ENCODE measurements around the gene ARHGEF33. TPM values are rescaled to one million over a fixed set of nuclear protein-coding genes. Genes with fewer than 3 reads are reported as not detected.

The ARHGEF33 gene
- total RNA-seq, 2 experiments from 2014 or later: 0.09 to 0.39 TPM

GRCh38 chr2:38876407-38876806 is 13.3 kb upstream of the ARHGEF33 start:
- Mint-ChIP-seq H3K9me3 (ENCODE audit: low read depth) (peaks cover 6% of the 10 kb centered on the region), H3K27ac (peak overlapping the region; percentile 90), H3K4me3 (peak overlapping the region; percentile 98), H3K27me3 (no peaks in the 10 kb centered on the region), H3K36me3 (ENCODE audit: low read depth) (peaks cover 10% of the 10 kb centered on the region), H3K4me1 (peaks cover 18% of the 10 kb centered on the region)
- DNase-seq (no peak), ATAC-seq (no peak)
- ChIA-PET CTCF (interaction anchor here (0.5 to 1.3 kb wide), 5 partner anchors 20 to 353 kb away, joined by 3 read pairs; no protein-coding TSS in a partner anchor), POLR2A (interaction anchor here (1.1 kb wide), 1 partner anchor 125 kb away, joined by 9 read pairs; the partner anchor contains the start of gene SRSF7)
- intact Hi-C loops (cut with DNase I, micrococcal nuclease): loop anchor here (2.0 kb wide), 2 partner anchors 98 to 244 kb away; partner anchors contain the start of genes GEMIN6 (in 1 of the 2) and SOS1 (in 1 of the 2)

GRCh38 chr2:38886063-38886462 is 3.6 kb upstream of the ARHGEF33 start:
- no peak overlapping the region for H3K27ac Mint-ChIP-seq
- ATAC-seq (no peak), DNase-seq (no peak)
- no peaks in the 10 kb centered on the region for H3K9me3 Mint-ChIP-seq (ENCODE audit: low read depth)
- POLR2A ChIA-PET: no interaction called here
- H3K36me3 Mint-ChIP-seq (ENCODE audit: low read depth): no peaks in the 10 kb centered on the region
- no peak overlapping the region for H3K4me3 Mint-ChIP-seq
- no peaks in the 10 kb centered on the region for H3K27me3 Mint-ChIP-seq
- CTCF ChIA-PET: no interaction called here
- no peaks in the 10 kb centered on the region for H3K4me1 Mint-ChIP-seq
- intact Hi-C loops (cut with DNase I, micrococcal nuclease): no loop called here

GRCh38 chr2:38887347-38887746 is 2.3 kb upstream of the ARHGEF33 start:
- Mint-ChIP-seq H3K36me3 (ENCODE audit: low read depth) (no peaks in the 10 kb centered on the region), H3K4me3 (no peak overlapping the region), H3K9me3 (ENCODE audit: low read depth) (no peaks in the 10 kb centered on the region), H3K27ac (no peak overlapping the region), H3K27me3 (no peaks in the 10 kb centered on the region), H3K4me1 (no peaks in the 10 kb centered on the region)
- CTCF ChIA-PET: interaction anchor here (0.7 kb wide), 1 partner anchor 201 kb away, joined by 3 read pairs; no protein-coding TSS in a partner anchor
- POLR2A ChIA-PET: no interaction called here
- no peak for ATAC-seq
- intact Hi-C loops (cut with DNase I, micrococcal nuclease): no loop called here
- DNase-seq: no peak

- CTCF ChIA-PET: interaction anchor here (0.7 kb wide), 1 partner anchor 200 kb away, joined by 3 read pairs; no protein-coding TSS in a partner anchor
- Mint-ChIP-seq H3K9me3 (ENCODE audit: low read depth) (no peaks in the 10 kb centered on the region), H3K27me3 (no peaks in the 10 kb centered on the region), H3K27ac (no peak overlapping the region), H3K4me3 (no peak overlapping the region), H3K36me3 (ENCODE audit: low read depth) (no peaks in the 10 kb centered on the region), H3K4me1 (peaks cover 2% of the 10 kb centered on the region)
- POLR2A ChIA-PET: no interaction called here
- no peak for DNase-seq
- no peak for ATAC-seq
- intact Hi-C loops (cut with DNase I, micrococcal nuclease): no loop called here
Measured at GRCh38 chr2:38887902-38888554, 1.6 kb upstream of the ARHGEF33 start.

GRCh38 chr2:38889045-38889444 is 630 bp upstream of the ARHGEF33 start:
- ATAC-seq: no peak
- Mint-ChIP-seq H3K4me1 (peaks cover 2% of the 10 kb centered on the region), H3K4me3 (no peak overlapping the region), H3K36me3 (ENCODE audit: low read depth) (no peaks in the 10 kb centered on the region), H3K27me3 (no peaks in the 10 kb centered on the region), H3K9me3 (ENCODE audit: low read depth) (no peaks in the 10 kb centered on the region), H3K27ac (no peak overlapping the region)
- ChIA-PET CTCF (no interaction called here), POLR2A (no interaction called here)
- intact Hi-C loops (cut with DNase I, micrococcal nuclease): no loop called here
- no peak for DNase-seq

- ChIA-PET CTCF (no interaction called here), POLR2A (interaction anchor here (0.6 kb wide), 1 partner anchor 67 kb away, joined by 3 read pairs; no protein-coding TSS in a partner anchor)
- Mint-ChIP-seq H3K36me3 (ENCODE audit: low read depth) (no peaks in the 10 kb centered on the region), H3K27ac (no peak overlapping the region), H3K4me1 (peaks cover 2% of the 10 kb centered on the region), H3K9me3 (ENCODE audit: low read depth) (no peaks in the 10 kb centered on the region), H3K27me3 (peaks cover 2% of the 10 kb centered on the region), H3K4me3 (no peak overlapping the region)
- intact Hi-C loops (cut with DNase I, micrococcal nuclease): no loop called here
- DNase-seq (no peak), ATAC-seq (peak; percentile 65)
Measured at GRCh38 chr2:38892819-38893218, 3.1 kb downstream of the ARHGEF33 start.

GRCh38 chr2:38898256-38898655 is 8.6 kb downstream of the ARHGEF33 start:
- Mint-ChIP-seq H3K36me3 (ENCODE audit: low read depth) (no peaks in the 10 kb centered on the region), H3K27me3 (peaks cover 4% of the 10 kb centered on the region), H3K9me3 (ENCODE audit: low read depth) (no peaks in the 10 kb centered on the region), H3K27ac (no peak overlapping the region), H3K4me3 (no peak overlapping the region), H3K4me1 (no peaks in the 10 kb centered on the region)
- CTCF ChIA-PET: no interaction called here
- POLR2A ChIA-PET: no interaction called here
- ATAC-seq (no peak), DNase-seq (no peak)
- intact Hi-C loops (cut with DNase I, micrococcal nuclease): no loop called here

- intact Hi-C loops (cut with DNase I, micrococcal nuclease): no loop called here
- ChIA-PET CTCF (interaction anchor here (1.3 kb wide), 1 partner anchor 158 kb away, joined by 3 read pairs; no protein-coding TSS in a partner anchor), POLR2A (interaction anchor here (0.6 kb wide), 1 partner anchor 426 kb away, joined by 3 read pairs; no protein-coding TSS in a partner anchor)
- H3K27me3 Mint-ChIP-seq: peaks cover 4% of the 10 kb centered on the region
- DNase-seq (no peak), ATAC-seq (no peak)
- H3K9me3 Mint-ChIP-seq (ENCODE audit: low read depth): no peaks in the 10 kb centered on the region
- H3K4me1 Mint-ChIP-seq: no peaks in the 10 kb centered on the region
- no peak overlapping the region for H3K27ac Mint-ChIP-seq
- H3K36me3 Mint-ChIP-seq (ENCODE audit: low read depth): no peaks in the 10 kb centered on the region
- H3K4me3 Mint-ChIP-seq: no peak overlapping the region
Measured at GRCh38 chr2:38900726-38901125, 11.1 kb downstream of the ARHGEF33 start.

- intact Hi-C loops (cut with DNase I, micrococcal nuclease): no loop called here
- no peak overlapping the region for H3K4me3 Mint-ChIP-seq
- peaks cover 15% of the 10 kb centered on the region for H3K4me1 Mint-ChIP-seq
- POLR2A ChIA-PET: no interaction called here
- ATAC-seq: no peak
- DNase-seq: no peak
- H3K27me3 Mint-ChIP-seq: no peaks in the 10 kb centered on the region
- no peak overlapping the region for H3K27ac Mint-ChIP-seq
- CTCF ChIA-PET: no interaction called here
- H3K9me3 Mint-ChIP-seq (ENCODE audit: low read depth): no peaks in the 10 kb centered on the region
- H3K36me3 Mint-ChIP-seq (ENCODE audit: low read depth): no peaks in the 10 kb centered on the region
Measured at GRCh38 chr2:38905251-38905650, 15.6 kb downstream of the ARHGEF33 start.

- CTCF ChIA-PET: interaction anchor here (0.7 to 1.8 kb wide), 2 partner anchors 20 to 30 kb away, joined by 3 read pairs; no protein-coding TSS in a partner anchor
- H3K27ac Mint-ChIP-seq: no peak overlapping the region
- ATAC-seq (no peak), DNase-seq (no peak)
- POLR2A ChIA-PET: no interaction called here
- no peaks in the 10 kb centered on the region for H3K27me3 Mint-ChIP-seq
- intact Hi-C loops (cut with DNase I, micrococcal nuclease): no loop called here
- no peaks in the 10 kb centered on the region for H3K36me3 Mint-ChIP-seq (ENCODE audit: low read depth)
- no peak overlapping the region for H3K4me3 Mint-ChIP-seq
- H3K9me3 Mint-ChIP-seq (ENCODE audit: low read depth): no peaks in the 10 kb centered on the region
- peaks cover 15% of the 10 kb centered on the region for H3K4me1 Mint-ChIP-seq
Measured at GRCh38 chr2:38907242-38907641, 17.6 kb downstream of the ARHGEF33 start.

- Mint-ChIP-seq H3K27me3 (no peaks in the 10 kb centered on the region), H3K4me3 (no peak overlapping the region), H3K9me3 (ENCODE audit: low read depth) (no peaks in the 10 kb centered on the region), H3K36me3 (ENCODE audit: low read depth) (no peaks in the 10 kb centered on the region), H3K4me1 (peaks cover 15% of the 10 kb centered on the region), H3K27ac (peak overlapping the region; percentile 23)
- ChIA-PET POLR2A (interaction anchor here (0.5 kb wide), 1 partner anchor 167 kb away, joined by 5 read pairs; no protein-coding TSS in a partner anchor), CTCF (interaction anchor here (1.8 to 1.9 kb wide), 2 partner anchors 21 to 151 kb away, joined by 3 to 6 read pairs; no protein-coding TSS in a partner anchor)
- peak; percentile 14 for DNase-seq
- ATAC-seq: peak; percentile 86
- intact Hi-C loops (cut with DNase I, micrococcal nuclease): no loop called here
Measured at GRCh38 chr2:38907743-38908562, 18.3 kb downstream of the ARHGEF33 start.

Measured in activated CD4-positive, alpha-beta T cell treated with anti-CD3 and anti-CD28 coated beads for 36 hours (primary cell).